Islet precursor cell (in vitro differentiated cells): Measurements from ENCODE around the gene NLN.
"Not testable (repeated sequence)": the region's sequence is repeated elsewhere in the genome, so short reads cannot be mapped to it uniquely, and the experiment has no call there.

Experiments
- DNase-seq: peaks from one replicate; pipeline ENCODE4 v3.0.0-alpha.2; 2018

The NLN gene

DNA sequence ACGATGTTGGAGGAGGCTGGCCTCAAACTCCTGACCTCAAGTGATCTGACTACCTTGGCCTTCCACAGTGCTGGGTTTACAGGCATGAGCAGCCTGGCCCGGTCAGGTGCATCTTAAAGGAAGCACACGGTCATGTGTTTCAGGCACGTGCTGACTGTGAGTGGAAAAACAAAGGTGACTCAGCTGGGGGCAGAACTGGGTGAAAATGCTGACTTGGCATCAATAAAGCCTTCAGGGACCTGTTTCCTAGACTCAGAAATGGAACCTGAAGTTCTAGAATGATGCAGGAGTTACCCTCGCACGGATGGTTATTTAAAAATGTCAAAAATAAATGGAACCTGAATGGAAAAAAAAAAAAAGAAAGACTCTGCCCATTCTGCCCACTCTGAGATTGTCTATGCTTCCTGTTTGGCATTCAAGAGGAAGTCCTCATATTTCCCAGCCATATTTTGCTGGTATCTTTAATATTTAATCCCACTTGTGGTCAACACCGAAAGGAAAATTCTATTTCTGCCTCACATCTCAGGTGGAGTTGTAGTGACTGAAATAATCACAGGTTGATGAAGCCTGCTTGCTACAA lies 12.3 kb downstream of the NLN start:
- DNase-seq: not testable (repeated sequence)

DNA sequence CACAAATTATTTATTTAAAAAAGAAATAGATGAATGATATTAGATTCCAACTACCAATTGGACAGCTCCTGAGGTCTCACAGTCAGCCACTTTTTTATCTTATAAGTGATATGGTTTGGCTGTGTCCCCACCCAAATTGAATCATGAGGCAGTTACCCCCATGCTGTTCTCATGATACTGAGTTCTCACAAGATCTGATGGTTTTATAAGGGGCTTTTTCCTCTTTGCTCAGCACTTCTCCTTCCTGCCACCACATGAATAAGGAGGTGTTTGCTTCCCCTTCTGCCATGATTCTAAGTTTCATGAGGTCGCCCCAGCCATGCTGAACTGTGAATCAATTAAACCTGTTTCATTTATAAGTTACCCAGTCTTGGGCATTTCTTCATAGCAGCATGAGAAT lies 12.9 kb downstream of the NLN start:
- DNase-seq: no peak

DNA sequence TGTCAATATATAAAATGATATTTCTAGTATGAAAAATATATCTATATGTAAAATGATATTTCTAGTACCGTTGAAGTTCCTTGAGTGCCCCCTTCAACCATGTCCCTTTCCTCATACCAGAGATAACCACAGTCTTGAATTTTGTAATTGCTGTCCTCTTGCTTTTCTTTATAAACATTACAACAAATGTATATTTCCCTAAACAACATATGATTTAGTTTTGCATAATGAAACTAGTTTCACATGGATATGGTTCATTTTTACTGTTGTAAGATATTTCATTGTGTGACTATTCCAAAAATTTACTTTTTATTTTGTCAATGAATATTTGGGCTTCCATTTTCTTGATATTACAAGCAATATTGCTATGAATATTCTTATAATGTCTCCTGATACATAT lies 14.0 kb downstream of the NLN start:
- no peak for DNase-seq

DNA sequence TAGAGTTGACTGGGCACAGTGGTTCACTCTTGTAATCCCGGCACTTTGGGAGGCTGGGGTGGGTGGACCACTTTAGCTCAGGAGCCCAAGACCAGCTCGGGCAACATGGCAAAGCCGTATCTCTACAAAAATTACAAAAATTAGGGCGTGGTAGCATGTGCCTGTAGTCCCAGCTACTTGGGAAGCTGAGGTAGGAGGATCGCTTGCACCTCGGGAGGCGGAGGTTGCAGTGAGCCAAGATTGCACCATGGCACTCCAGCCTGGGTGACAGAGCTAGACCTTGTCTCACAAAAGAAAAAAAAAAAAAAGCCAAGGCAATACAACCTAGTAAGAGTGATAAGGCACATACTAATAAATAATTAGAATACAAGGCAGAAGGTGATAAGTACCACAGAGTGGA lies 15.8 kb downstream of the NLN start:
- DNase-seq: no peak

DNA sequence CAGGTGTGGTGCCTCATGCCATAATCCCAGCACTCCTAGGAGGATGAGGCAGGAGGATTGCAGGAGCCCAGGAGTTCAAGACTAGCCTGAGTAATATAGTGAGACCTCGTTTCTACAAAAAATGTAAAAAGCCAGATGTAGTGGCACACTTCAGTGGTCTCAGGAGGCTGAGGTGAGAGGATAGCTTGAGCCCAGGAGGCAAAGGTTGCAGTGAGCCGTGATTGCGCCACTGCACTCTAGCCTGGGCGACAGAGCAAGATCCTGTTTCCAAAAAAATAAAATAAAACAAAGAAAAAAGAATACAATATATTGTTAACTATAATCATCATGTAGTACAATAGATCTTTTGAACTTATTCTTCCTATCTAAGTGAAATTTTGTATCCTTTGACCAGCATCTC lies 16.3 kb downstream of the NLN start:
- DNase-seq: no peak

DNA sequence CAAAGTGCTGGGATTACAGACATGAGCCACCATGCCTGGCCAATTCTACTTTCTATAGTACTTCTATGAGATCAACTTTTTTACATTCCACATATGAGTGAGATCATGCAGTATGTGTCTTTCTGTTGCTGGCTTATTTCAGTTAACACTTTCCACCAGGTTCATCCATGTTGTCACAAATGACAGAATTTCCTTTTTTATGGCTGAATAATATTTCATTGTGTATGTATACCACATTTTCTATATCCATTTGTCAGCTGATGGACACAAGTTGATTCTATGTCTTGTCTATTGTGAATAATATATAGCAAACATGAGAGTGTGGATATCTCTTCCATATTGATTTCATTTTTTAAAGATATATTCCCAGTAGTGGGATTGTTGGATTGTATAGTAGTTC lies 17.2 kb downstream of the NLN start:
- DNase-seq: no peak

DNA sequence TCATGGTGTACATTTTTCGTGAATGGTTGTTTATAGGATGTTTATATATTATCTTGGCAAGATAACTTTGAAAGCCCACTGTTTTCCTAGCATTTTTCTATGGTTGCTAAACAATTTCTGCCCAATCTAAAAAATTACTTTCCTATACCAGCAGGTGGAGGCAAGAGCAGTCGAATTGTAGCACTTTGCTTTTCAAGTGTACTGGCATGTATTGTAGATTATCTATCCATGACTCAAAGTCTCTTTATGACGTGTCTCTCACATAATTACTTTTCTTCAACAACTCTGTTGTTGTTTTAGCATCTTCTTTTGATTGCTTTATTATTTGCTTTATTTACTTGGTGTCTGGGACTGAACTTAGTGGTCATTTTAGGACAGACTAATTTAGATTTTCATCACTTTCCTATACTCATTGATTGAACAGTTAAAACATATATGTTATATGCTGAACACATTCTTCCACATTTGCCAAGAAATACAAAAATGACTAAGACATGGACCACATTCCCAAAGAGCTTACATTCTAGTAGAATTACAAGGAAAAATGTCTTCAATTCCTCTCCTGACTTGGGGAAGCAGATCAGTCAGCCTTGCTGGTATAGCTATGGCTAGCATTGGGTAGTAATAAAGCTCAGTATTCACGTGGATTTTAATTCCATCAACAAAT lies 20.7 kb downstream of the NLN start:
- no peak for DNase-seq

DNA sequence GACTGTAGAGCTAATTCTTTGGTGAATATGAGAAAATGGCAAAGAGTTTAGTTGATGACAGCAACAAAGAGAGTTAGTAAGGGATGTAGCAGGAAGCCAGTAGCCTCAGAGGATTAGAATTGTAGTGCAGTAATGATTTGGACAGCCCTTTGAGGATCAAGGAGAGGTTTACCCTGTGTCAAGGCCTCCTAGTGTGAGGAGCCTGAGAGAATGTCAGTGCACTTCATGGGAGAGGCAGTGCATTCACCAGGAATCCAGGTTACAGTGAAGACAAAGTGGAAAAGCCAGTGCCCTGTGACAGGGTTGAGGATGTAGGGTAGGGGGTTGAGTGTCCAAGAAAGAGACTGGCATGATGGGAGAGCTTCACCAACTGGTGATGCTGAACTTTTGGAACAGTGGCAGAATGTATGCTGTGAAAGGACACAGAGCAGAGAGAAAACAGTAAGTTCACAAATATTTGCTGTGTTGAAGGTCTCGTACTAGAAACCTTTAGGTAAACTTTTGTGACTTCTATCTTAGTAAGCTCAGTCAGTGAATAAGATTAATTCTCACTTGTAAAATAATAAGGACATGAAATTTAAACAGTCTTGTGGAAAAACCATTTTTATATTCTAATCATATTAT lies 27.3 kb downstream of the NLN start:
- no peak for DNase-seq

DNA sequence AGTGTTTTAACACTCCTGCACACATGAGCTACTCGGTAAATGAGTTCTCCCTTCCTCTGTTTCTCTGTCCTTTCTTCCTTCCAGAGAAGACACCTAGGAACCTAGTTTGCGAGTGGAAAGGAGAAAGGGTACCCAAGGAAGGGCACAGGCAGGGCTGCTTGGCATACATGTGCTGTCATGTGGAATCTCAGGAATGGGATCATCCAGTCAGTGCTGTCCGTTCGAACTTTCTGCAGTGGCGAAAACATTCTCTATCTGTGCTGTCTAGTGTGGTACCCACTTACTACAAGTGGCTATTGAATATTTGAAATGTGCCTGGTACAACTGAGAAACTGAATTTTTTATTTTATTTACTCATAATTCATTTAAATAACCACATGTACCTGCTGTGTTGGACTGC lies 28.0 kb downstream of the NLN start:
- no peak for DNase-seq

DNA sequence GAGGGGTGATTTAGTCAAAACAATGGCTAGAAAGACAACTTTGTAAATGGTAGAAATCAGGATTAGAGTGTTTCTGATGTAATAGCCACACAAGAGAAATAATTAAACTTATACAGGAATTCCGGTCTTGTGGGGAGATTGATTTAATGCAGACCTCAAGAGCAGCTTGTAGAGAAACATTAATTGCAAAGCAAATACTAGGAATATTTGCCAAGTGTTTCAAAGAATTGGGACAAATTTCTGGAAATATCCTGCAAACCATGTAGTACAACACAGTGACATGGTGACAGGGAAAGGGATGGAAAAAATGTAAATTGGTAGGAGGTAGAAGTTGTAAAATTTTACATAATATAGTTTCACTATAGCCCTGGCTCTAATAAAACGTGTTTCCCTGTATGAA lies 28.9 kb downstream of the NLN start:
- no peak for DNase-seq

DNA sequence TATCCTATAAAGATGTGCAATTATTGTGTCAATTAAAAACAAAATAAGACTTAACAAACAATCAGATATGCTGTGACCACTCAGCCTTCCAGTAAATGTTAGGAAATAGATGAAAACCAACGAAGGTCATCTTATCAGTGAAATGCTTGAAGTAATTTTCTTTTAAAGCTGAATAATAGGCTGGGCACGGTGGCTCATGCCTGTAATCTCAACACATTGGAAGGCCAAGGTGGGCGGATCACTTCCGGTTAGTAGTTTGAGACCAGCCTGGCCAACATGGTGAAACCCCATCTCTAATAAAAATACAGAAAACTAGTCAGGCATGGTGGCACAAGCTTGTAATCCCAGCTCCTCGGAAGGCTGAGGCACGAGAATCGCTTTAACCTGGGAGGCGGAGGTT lies 31.2 kb downstream of the NLN start:
- no peak for DNase-seq

DNA sequence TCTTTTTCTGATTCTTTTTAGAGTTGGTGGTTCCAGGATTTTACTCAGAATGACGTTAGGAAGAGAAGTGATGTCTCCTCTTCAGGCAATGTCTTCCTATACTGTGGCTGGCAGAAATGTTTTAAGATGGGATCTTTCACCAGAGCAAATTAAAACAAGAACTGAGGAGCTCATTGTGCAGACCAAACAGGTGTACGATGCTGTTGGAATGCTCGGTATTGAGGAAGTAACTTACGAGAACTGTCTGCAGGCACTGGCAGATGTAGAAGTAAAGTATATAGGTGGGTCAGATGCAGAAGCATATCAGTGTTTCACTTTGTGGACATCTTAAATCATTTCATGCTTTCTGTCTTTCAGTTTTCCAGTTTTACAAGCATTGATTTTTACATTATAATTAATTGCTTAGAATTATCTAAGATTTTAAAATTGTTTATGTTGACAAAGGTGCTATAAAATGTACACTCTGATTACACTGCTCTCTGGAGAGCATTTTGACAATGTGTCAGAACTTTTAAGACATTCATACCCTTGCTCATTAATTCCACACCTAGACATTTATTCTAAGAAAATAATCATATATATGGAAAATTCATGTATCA lies 36.6 kb downstream of the NLN start:
- no peak for DNase-seq

DNA sequence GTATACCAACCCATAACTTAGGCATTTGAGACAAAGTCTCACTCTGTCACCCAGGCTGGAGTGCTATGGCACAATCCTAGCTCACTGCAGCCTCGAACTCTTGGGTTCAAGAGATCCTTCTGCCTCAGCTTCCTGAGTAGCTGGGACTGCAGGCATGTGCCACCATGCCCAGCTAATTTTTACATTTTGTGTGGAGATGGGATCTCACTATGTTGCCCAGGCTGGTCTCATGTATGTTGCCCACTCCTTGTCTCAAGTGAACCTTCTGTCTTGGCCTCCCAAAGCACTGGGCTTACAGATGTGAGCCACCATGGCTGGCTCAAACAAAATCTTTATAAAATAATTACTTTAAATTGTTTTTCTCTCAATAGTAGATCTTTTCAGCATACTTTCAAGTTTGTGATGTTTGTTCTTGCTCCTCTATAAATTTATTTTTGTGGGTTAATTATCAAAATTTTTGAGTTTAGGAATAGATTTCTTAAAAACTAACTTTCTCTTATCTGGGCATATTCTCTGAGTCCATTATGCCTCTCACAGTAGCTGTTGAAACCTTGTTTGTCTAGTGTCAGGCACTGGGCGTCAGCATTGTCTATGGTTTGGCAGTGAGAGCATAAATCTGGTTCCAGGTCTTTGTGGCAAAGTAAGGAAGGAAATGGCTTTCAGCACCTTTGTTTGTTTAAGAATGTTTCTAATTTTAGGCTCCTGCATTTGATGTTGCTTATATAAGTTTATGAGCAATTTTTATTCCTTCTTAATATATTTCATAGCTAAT lies 38.7 kb downstream of the NLN start:
- no peak for DNase-seq

DNA sequence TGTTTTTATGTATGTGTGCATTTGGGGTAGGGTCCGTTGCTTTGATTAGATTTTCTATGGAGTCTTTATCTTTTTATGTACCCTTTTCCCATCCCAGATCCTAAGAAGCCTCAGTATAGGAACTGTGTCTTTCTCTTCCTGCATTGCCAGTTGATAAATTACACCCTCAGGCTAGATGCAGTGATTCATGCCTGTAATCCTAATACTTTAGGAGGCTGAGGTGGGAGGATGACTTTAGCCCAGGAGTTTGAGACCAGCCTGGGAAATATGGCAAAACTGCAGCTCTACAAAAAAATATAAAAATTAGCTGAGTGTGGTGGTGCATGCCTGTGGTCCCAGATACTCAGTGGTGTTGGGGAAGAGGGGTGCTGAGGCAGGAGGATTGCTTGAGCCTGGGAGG lies 40.2 kb downstream of the NLN start:
- DNase-seq: no peak

DNA sequence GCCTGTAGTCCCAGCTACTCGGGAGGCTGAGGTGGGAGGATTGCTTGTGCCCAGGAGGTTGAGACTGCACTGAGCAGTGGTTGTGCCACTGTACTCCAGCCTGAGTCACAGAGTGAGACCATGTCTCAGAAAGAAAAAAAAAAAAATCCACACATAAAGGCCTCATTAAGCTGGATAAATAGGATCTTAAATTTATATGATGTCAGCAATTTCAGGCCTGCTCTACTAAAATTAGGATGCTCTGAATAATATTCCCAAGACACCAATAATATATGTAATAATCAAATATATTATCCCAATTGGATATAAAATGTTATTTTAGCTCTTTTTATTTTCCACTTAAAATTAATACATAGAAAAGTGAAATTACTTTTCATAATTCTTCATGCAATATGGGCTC lies 43.6 kb downstream of the NLN start:
- DNase-seq: no peak

DNA sequence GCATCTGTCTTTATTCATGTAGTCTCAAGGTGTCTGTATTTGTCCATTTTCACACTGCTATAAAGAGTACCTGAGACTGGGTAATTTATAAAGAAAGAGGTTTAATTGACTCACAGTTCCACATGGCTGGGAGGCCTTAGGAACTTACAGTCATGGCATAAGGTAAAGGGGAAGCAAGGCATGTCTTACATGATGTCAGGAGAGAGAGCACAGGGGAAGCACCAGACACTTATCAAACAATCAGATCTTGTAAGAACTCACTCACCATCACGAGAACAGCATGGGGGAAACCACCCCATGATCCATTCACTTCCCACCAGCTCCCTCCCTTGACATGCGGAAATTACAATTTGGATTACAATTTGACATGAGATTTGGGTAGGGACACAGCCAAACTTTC lies 44.2 kb downstream of the NLN start:
- no peak for DNase-seq

DNA sequence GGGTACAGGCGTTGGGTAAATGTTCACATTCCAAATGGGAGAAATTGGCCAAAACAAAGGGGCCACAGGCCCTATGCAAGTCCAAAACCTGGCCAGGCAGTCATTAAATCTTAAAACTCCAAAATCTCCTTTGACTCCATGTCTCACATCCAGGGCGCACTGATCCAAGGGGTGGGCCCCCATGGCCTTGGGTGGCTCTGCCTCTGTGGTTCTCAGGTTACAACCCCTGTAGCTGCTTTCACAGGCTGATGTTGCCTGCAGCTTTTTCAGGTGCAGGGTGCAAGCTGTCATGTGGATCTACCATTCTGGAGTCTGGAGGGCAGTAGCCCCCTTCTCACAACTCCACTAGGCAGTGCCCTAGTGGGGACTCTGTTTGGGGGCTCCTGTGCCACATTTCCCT lies 44.8 kb downstream of the NLN start:
- DNase-seq: no peak

DNA sequence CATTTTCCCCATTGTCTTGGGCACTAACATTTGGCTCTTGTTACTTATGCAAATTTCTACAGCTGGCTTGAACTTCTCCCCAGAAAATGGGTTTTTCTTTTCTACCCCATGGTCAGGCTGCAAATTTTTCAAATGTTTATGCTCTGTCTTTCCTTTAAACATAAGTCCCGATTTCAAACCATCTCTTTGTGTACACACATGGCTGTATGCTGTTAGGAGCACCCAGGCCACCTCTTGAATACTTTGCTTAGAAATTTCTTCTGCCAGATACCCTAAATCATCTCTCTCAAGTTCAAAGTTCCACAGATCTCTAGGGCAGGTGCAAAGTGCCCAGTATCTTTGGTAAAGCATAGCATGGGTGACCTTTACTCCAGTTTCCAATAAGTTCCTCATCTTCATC lies 45.6 kb downstream of the NLN start:
- no peak for DNase-seq

DNA sequence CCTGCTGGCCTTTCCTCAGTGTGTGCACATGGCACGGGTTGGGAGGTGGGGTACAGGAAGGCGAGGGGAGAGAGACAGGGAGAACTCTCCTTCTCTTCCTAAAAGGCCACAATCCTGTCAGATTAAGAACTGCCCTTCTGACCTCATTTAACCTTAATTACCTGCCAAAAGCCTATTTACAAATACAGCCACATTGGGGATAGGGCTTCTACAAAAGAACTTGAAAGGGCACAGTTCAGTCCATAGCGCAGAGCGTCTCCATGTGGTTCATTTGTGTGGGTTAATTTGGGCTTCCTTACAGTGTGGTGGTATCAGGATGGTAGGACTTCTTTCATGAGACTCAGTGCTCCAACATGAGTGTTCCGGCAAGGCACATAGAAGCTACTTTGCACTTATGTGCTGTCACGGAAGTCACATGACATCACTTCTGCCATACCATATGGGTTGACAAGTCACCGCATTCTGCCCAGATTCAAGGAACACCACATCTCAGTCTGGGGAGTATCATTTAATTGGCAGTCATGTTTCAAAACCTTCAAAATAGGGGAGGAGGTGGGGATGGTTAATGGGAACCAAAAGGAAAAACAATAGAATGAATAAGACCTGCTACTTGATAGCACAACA lies 46.8 kb downstream of the NLN start:
- DNase-seq: no peak

DNA sequence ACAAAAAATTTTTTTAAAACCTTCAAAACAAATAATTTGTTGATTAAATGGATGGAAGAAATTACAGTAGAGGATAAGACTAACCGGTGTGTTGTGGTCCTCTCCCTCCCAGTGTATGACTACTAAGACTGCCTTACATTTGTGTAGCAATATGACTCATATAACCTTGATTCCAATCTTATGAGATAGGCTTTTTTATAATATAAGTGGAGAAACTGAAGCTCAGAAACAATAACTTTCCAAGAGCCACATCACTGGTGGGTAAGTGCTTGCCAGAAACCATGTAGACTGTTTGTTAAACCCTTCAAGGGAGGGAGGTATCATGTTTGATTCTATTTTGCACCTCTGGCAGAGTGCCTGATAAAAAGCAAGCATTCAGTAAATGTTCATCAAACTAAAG lies 47.5 kb downstream of the NLN start:
- DNase-seq: no peak

DNA sequence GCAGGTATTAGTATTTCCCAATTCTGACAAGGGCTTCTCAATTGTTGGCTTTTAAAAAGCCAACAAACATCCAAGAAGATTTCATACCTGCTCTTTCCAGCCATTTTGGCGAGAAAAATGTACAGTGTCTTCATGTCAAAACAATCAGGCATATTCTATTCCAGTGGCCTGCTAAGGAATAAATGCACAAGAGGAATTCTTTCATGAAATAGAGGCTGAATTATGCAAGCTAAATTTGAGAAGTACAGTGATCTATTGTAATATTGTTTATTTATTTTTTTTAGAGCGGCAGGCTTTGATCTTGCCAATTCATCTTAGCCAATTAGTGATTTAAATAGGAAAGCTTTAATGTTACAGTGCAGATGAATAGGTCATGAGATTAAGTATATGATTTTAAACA lies 49.3 kb downstream of the NLN start:
- no peak for DNase-seq

DNA sequence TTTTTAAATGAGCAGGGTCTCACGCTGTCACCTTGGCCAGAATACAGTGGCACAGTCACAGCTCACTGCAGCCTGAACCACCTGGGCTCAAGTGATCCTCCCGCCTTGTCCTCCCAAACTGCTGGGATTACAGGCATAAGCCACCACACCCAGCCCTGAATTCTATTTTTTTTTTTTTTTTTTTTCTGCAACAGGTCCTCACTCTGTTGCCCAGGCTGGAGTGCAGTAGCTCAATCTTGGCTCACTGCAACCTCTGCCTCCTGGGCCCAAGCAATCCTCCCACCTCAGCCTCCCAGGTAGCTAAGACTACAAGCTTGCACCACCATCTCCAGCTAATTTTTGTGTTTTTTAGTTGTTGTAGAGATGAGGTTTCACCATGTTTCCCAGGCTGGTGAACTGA lies 51.0 kb downstream of the NLN start:
- DNase-seq: not testable (repeated sequence)

DNA sequence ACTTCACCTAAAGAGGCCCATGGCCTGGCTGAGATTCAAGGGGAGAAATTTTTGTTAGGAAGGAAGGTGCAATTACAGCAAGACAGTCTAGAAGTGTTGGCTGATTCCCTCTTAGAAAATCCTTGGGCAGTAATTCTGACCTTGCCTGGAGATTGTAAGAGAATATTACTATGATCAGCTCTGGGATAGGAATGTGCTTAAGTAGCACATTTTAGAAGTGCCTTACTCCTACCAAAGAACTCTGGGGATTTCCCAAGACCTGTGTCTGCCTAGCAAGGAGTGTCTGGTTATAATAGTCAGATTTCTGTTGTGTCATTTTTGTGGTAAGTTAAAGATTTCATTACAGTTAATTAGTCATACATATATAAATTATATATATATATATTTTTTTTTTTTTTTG lies 52.3 kb downstream of the NLN start:
- no peak for DNase-seq
